ENCODE measurements around the gene ULK1. TPM values are rescaled to one million over a fixed set of nuclear protein-coding genes. Genes with fewer than 3 reads are reported as not detected.

ULK1 gene
- total RNA-seq, 4 donors from 2014 or later: 27.9 to 81.2 (median 48.6) TPM

- Histone ChIP-seq H3K4me3 (no peak overlapping the region), H3K4me1 (no peaks in the 10 kb centered on the region), H3K27me3 (no peaks in the 10 kb centered on the region), H3K36me3 (peaks cover 0 to 45% of the 10 kb centered on the region in 2 donors), H3K27ac (no peak overlapping the region), H3K9me3 (no peaks in the 10 kb centered on the region)
- intact Hi-C loops (cut with DNase I; ENCODE audit: low total_unique reads): no loop called here
- DNase-seq (no peak), ATAC-seq (no peak)
- in situ Hi-C loops (cut with MboI; ENCODE audit: low sequenced_read_pairs in 4 of 4): loop anchor here in 1 of 4 donors (10.0 kb wide), 1 partner anchor 49 kb away; the partner anchor contains the start of gene ULK1
- TF ChIP-seq POLR2A (IDR thresholded peaks at IDR 0.05) (no peak), CTCF (IDR thresholded peaks at IDR 0.05 in 4 of 5, conservative IDR thresholded peaks at IDR 0.05 in 1 of 5) (no peak)
Measured at GRCh38 chr12:131943876-131944275, 49.5 kb downstream of the ULK1 start.

GRCh38 chr12:131944601-131945251 lies 50.3 kb downstream of the ULK1 start:
- no peak for DNase-seq

GRCh38 chr12:131946757-131947156 lies 52.3 kb downstream of the ULK1 start:
- no peak for DNase-seq
- no peak for TF ChIP-seq CTCF (IDR thresholded peaks at IDR 0.05 in 4 of 5, conservative IDR thresholded peaks at IDR 0.05 in 1 of 5)
- TF ChIP-seq POLR2A (IDR thresholded peaks at IDR 0.05): no peak
- no peak for ATAC-seq
- peaks cover 0 to 27% of the 10 kb centered on the region in 2 donors for H3K36me3 ChIP-seq
- in situ Hi-C loops (cut with MboI; ENCODE audit: low sequenced_read_pairs in 4 of 4): loop anchor here in 1 of 4 donors (10.0 kb wide), 1 partner anchor 52 kb away; the partner anchor contains the start of gene ULK1
- H3K4me3 ChIP-seq: no peak overlapping the region
- peaks cover 11 to 16% of the 10 kb centered on the region in 2 donors for H3K4me1 ChIP-seq
- no peaks in the 10 kb centered on the region for H3K9me3 ChIP-seq
- no peaks in the 10 kb centered on the region for H3K27me3 ChIP-seq
- peak overlapping the region in 2 of 4 donors; percentile 31 to 88 for H3K27ac ChIP-seq
- intact Hi-C loops (cut with DNase I; ENCODE audit: low total_unique reads): loop anchor here (5.0 kb wide), 1 partner anchor 114 kb away; no protein-coding TSS in a partner anchor

More at GRCh38 chr12:131944601-131945251, 50.3 kb downstream of the ULK1 start:
- no peaks in the 10 kb centered on the region for H3K9me3 ChIP-seq
- no peak for ATAC-seq
- peaks cover 0 to 4% of the 10 kb centered on the region in 2 donors for H3K4me1 ChIP-seq
- intact Hi-C loops (cut with DNase I; ENCODE audit: low total_unique reads) (loop anchor here (5.0 kb wide), 1 partner anchor 112 kb away; no protein-coding TSS in a partner anchor), in situ Hi-C loops (cut with MboI; ENCODE audit: low sequenced_read_pairs in 4 of 4) (loop anchor here in 1 of 4 donors (10.0 kb wide), 1 partner anchor 50 kb away; the partner anchor contains the start of gene ULK1)
- peaks cover 0 to 39% of the 10 kb centered on the region in 2 donors for H3K36me3 ChIP-seq
- TF ChIP-seq CTCF (IDR thresholded peaks at IDR 0.05 in 4 of 5, conservative IDR thresholded peaks at IDR 0.05 in 1 of 5): no peak
- TF ChIP-seq POLR2A (IDR thresholded peaks at IDR 0.05): no peak
- H3K27ac ChIP-seq: no peak overlapping the region
- no peak overlapping the region for H3K4me3 ChIP-seq
- H3K27me3 ChIP-seq: no peaks in the 10 kb centered on the region

- Histone ChIP-seq H3K9me3 (no peaks in the 10 kb centered on the region), H3K27ac (peak overlapping the region; percentile 30 to 88 (median 80)), H3K4me1 (peaks cover 14 to 19% of the 10 kb centered on the region in 2 donors), H3K27me3 (no peaks in the 10 kb centered on the region), H3K4me3 (no peak overlapping the region), H3K36me3 (peaks cover 0 to 21% of the 10 kb centered on the region in 2 donors)
- DNase-seq (no peak), ATAC-seq (peak in 1 of 2 donors; percentile 24)
- TF ChIP-seq CTCF (IDR thresholded peaks at IDR 0.05 in 4 of 5, conservative IDR thresholded peaks at IDR 0.05 in 1 of 5) (no peak), POLR2A (IDR thresholded peaks at IDR 0.05) (no peak)
- in situ Hi-C loops (cut with MboI; ENCODE audit: low sequenced_read_pairs in 4 of 4): loop anchor here in 1 of 4 donors (10.0 kb wide), 1 partner anchor 53 kb away; the partner anchor contains the start of gene ULK1
- intact Hi-C loops (cut with DNase I; ENCODE audit: low total_unique reads): loop anchor here (2.0 to 5.0 kb wide), 2 partner anchors 115 to 237 kb away; partner anchors contain the start of gene SFSWAP
Measured at GRCh38 chr12:131947482-131948027, 53.1 kb downstream of the ULK1 start.
